ENCODE measurements around the gene TNFRSF4. TPM values are rescaled to one million over a fixed set of nuclear protein-coding genes. Genes with fewer than 3 reads are reported as not detected.

The TNFRSF4 gene
- total RNA-seq, 2 experiments from 2014 or later = 110 to 111 TPM

DNA sequence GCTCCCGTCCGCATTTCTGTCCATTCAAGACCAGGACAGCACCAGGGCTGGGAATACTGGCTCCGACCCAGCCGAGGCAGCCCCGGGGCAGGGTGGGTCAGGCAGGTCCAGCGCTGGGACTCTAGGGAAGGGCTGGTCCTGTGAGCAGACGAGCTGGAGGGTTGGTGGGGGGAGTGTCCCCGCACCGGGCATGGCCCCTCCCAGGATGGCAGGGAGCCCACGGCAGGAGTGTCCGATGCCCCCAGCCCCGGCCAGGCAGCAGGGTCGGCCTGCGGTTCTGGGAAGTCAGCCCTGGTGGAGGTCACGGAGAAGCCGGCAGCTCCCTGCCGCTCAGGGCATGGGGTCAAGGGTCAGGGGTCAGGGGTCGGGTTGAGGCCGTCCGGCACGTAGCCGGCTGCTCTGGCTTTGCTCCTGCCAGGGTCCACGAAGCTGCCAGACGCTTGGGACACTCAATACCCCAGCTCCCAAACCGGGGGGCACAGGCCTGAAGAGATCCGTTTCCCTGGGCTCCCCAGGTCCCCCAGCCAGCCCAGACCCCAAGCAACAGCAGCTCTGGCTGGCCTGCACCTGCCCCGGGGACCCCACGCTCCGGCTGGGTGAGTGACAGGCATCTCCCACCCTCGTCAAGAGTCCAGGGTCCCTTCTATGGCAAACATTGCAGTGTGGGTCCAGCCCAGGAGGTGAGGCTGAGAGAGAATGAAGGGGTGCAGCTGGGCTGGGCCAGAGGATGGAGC, 25.8 kb upstream of the TNFRSF4 start:
- no peak for DNase-seq
- H3K4me3 Mint-ChIP-seq = no peak overlapping the region
- H3K27ac Mint-ChIP-seq = no peak overlapping the region
- no peaks in the 10 kb centered on the region for H3K27me3 Mint-ChIP-seq
- no peaks in the 10 kb centered on the region for H3K9me3 Mint-ChIP-seq
- no peaks in the 10 kb centered on the region for H3K4me1 Mint-ChIP-seq
- no peaks in the 10 kb centered on the region for H3K36me3 Mint-ChIP-seq

DNA sequence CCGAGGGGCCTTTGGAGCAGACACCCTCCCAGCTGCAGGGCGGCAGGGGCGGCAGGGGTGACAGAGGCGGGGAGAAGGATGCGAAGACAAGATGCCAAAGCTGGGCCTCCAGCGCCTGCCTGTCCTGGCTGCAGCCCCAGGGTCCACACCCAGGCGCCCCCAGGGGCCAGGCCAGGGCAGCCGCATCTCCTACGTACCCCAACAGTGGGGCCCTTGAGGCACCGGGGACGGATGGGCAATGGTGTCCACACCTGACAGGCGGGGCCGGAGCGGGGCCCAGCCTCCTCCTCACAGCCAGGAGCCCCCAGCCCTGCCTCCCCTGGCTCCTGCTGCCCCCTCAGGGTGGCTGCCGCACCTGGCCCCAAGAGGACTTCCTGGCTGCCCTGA, 25.3 kb upstream of the TNFRSF4 start:
- Mint-ChIP-seq H3K36me3 (peaks cover 6% of the 10 kb centered on the region), H3K27ac (no peak overlapping the region), H3K9me3 (no peaks in the 10 kb centered on the region), H3K4me1 (peaks cover 5% of the 10 kb centered on the region), H3K4me3 (no peak overlapping the region), H3K27me3 (no peaks in the 10 kb centered on the region)
- DNase-seq = no peak

DNA sequence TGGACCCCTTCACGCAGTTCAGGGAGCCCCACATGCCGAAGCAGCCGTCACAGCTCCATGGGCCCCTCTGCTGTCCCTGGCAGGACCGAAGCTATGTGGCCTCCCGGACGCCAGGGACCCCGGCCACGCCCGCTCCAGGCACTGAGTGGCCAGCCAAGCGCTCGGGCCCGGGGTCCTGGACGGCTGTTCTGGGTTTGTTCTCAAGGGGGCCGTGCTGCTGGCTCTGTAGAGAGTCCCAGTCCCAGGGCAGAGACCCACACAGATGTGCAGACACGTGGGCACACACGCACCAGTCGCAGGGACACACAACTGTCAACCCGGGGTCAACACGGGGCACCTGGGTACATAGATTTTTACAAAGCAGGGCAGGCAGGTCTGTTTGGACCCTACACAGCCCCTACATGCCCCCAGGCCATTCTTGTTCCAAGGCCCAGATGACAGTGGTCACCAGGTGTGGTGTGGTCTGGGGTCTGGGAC, 24.8 kb upstream of the TNFRSF4 start:
- Mint-ChIP-seq H3K36me3 (peaks cover 10% of the 10 kb centered on the region), H3K4me3 (no peak overlapping the region), H3K9me3 (no peaks in the 10 kb centered on the region), H3K27ac (no peak overlapping the region), H3K4me1 (peaks cover 10% of the 10 kb centered on the region), H3K27me3 (no peaks in the 10 kb centered on the region)
- DNase-seq = no peak

DNA sequence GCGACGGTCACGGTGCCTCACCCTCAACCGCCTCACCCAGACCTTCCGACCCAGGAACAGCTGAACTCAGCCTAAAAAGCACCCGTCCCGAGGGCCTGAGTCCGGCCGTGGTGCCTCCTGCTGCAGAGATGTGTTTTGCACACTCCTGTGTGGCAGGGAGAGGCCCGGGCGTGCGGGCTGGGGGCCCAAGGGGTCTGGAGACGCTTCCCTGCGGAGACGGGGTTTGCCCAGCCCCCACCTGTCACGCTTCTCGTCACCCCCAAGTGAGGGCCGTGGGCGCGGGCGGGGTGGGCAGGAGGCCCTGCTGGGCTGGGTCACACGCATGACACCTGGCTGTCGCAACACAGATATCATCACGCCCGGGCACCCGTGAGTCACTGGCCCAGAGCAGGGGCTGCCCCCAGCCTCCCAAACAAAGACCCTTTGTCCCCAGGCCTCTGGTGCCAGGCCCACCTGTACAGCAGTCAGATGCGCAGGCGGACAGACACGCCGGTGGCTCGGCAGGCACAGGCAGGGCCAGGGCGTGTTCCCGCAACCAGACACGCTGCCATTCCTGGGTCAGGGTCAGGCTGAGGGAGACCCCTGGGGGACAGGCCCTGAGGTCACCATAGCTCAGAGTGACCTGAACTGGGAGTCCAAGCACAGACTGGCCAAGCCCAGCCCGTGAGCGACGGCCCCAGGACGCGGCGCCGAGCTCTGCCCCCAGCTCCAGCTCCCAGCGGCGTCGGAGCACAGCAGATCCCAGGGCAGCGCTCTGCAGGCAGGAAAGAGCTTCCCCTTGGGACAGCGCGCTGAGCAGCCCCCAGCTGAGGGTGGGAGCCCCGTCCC, 24.1 kb upstream of the TNFRSF4 start:
- Mint-ChIP-seq H3K27ac (no peak overlapping the region), H3K4me1 (peaks cover 14% of the 10 kb centered on the region), H3K36me3 (peaks cover 14% of the 10 kb centered on the region), H3K9me3 (no peaks in the 10 kb centered on the region), H3K4me3 (no peak overlapping the region), H3K27me3 (no peaks in the 10 kb centered on the region)
- DNase-seq = no peak

DNA sequence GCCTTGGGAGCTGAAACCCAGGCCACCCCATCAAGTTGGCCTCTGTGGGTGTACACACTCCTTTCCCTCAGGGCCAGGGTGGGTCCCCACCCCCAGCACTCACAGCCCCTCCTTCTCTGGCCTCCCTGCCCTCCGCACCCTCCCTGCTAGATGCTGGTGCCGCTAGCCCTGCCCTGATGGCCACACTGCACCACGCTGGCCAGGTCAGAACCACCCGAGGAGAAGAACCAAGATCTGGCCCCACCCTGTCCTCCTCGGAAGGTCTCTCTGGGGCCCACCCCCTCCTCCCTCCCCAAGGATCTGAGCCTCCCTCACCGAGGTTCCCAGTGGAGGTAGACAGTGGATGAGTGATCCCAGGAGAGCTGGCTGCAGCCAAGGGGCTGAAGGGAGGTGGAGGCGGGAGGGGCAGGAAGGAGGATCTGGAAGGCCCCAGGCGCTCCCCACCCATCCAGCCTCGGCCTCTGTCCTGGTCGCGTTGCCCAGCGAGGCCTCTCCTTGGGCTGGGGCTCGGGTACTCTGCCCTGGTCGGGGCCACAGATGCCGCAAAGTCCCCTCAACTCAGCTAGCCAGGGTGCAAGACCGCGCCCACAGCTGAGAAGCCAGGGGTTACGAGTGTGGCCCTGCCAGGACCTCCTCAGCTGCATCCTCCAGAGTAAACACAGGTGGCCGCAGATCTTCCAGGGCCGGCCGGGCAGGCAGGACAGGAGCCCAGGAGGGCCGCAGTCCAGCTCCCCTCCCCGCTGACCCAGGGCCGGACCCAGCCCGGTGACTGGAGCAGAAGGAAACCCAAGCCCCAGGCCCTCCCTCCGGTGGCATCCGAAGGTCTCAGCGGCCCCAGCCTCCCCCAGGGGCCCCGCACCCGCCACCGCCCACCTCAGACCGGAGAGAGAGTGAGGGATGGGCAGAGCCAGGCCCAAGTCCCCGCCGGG, 23.3 kb upstream of the TNFRSF4 start:
- DNase-seq = no peak
- Mint-ChIP-seq H3K9me3 (no peaks in the 10 kb centered on the region), H3K36me3 (peaks cover 14% of the 10 kb centered on the region), H3K4me1 (peaks cover 14% of the 10 kb centered on the region), H3K27ac (no peak overlapping the region), H3K4me3 (no peak overlapping the region), H3K27me3 (no peaks in the 10 kb centered on the region)

DNA sequence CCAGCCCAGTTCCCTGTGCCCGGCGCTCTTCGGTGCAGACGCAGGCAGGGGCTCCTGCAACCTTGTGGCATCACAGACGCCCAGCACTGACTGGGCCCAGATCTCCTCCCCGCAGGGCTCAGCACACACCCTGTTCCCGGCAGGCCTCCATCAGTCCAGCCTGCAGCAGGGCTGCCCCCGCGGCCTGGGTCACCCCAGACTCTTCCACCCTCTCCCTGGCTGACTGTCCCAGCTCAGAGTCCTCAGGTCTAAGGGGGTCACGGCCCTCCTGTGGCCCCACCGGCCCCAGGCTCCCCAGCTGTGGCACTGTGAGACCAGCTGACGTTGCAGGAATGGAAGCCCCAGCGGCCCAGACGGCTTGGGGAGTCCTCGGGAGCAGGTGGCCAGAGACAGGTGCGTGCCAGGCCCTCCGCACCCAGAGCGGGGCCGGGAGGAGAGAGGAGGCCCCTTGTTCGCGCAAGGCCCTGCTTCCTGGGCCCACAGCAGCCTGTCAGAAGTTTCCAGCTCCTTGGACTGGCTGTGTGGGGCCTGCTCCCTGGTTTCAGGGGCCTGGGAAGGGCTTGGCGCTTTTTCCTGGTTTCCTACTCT, 22.3 kb upstream of the TNFRSF4 start:
- Mint-ChIP-seq H3K9me3 (no peaks in the 10 kb centered on the region), H3K4me3 (no peak overlapping the region), H3K27me3 (no peaks in the 10 kb centered on the region), H3K4me1 (peaks cover 14% of the 10 kb centered on the region), H3K27ac (no peak overlapping the region), H3K36me3 (peaks cover 15% of the 10 kb centered on the region)
- DNase-seq = no peak

DNA sequence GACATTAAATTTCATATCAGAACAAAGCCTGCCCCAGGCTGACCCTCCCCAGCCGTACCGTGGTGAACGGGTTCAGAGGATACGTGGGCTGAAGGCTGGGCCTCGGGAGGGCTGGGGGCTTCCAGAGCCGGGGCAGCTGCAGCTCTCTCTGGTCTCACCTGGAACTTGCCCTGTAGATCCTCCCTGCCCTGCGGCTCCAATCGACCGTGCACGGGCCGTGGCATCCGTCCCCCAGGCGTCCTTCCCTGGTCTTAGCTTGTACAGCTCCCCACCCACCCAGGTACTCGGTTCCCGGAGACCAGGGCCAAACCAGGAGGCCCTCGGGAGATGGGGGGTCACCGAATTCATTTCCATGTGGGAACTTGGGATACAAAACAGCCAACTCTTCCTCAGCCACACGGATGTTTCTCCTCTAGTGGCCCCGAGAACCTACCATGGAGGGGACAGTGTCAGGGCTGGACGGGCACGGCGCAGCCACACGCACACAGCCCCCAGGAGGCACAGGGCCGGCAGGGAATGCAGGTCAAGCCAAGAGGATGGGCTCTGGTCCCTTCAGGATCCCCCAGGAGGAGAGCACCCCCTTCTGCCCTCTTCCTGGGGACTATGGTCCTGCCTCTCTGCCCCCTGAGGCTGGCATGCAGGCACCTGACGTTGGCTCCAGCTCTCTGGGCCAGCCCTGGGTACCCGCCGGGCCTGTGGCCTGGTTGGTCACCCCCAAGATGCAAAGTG, 21.2 kb upstream of the TNFRSF4 start:
- H3K27me3 Mint-ChIP-seq = no peaks in the 10 kb centered on the region
- no peak overlapping the region for H3K27ac Mint-ChIP-seq
- no peak overlapping the region for H3K4me3 Mint-ChIP-seq
- DNase-seq = no peak
- H3K4me1 Mint-ChIP-seq = peaks cover 18% of the 10 kb centered on the region
- no peaks in the 10 kb centered on the region for H3K9me3 Mint-ChIP-seq
- H3K36me3 Mint-ChIP-seq = peaks cover 23% of the 10 kb centered on the region

DNA sequence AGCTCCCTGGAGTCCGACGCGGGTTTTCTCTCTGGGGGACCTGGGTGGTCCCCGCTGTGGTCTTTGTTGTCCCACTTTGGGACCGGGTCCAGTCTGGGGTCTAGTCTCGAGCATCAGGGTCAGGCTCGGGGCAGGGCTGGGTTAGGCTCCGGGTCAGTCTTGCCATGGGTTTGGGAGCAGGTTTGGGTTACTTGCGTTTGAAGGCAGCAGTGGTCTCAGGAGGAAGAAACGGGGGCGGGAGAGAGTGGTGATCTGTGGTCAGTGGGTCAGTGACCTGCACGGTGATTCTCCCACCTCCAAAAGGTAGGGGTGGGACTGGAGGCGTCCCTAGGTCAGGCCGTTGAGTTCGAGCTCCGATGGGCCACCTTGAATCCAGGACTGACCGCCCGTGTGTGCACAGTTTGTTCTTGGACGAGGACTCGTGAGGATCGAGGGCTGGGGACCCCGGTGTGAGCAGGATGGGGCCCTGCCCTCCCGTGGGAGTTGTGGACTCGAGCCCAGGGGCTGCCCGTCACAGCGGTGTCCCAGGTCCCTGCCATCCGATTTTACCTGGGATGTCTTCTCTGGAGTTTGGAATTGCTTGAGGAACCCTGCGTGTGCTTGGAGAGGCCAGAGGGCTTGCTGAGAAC, 20.3 kb upstream of the TNFRSF4 start:
- Mint-ChIP-seq H3K4me1 (peaks cover 26% of the 10 kb centered on the region), H3K27me3 (no peaks in the 10 kb centered on the region), H3K9me3 (no peaks in the 10 kb centered on the region), H3K36me3 (peaks cover 31% of the 10 kb centered on the region), H3K4me3 (peak overlapping the region; percentile 70), H3K27ac (peak overlapping the region; percentile 80)
- DNase-seq = no peak

DNA sequence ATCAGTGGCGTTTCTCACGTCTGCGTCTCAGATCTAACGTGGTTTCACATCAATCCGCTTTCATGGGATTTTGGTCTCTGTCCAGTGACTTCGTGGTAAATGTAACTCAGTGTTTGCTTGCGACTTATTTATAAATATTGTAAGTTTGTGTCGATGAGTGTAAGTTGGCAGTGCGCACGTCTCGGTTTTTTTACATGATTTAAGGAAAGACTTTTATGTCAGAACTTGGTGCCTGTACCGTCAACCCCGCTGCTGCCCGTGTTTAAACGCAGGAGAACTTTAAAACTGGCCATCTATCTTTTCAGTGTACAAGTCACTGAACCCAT, 19.6 kb upstream of the TNFRSF4 start:
- H3K27me3 Mint-ChIP-seq = no peaks in the 10 kb centered on the region
- DNase-seq = no peak
- peak overlapping the region; percentile 80 for H3K27ac Mint-ChIP-seq
- peaks cover 26% of the 10 kb centered on the region for H3K4me1 Mint-ChIP-seq
- peaks cover 36% of the 10 kb centered on the region for H3K36me3 Mint-ChIP-seq
- peak overlapping the region; percentile 70 for H3K4me3 Mint-ChIP-seq
- H3K9me3 Mint-ChIP-seq = no peaks in the 10 kb centered on the region

DNA sequence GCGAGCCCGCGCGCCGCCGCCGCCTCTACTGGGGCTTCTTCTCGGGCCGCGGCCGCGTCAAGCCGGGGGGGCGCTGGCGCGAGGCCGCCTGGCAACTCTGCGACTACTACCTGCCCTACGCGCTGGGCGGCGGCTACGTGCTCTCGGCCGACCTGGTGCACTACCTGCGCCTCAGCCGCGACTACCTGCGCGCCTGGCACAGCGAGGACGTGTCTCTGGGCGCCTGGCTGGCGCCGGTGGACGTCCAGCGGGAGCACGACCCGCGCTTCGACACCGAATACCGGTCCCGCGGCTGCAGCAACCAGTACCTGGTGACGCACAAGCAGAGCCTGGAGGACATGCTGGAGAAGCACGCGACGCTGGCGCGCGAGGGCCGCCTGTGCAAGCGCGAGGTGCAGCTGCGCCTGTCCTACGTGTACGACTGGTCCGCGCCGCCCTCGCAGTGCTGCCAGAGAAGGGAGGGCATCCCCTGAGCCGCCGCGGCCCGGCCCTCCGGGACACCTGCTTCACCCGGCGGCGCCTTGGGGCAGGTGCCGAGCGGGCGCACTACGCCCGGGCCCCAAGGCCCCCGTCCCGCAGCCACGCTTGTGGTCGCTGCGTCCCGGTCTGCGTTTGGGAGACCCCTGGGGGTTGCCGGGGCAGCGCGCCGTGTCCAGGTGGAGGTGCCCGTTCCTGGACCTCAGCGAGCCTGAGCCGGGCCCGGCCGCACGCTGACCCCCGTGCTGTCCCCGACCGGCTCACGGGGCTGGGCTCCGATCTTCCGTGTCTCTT, 19.0 kb upstream of the TNFRSF4 start:
- no peaks in the 10 kb centered on the region for H3K27me3 Mint-ChIP-seq
- H3K36me3 Mint-ChIP-seq = peaks cover 36% of the 10 kb centered on the region
- H3K9me3 Mint-ChIP-seq = no peaks in the 10 kb centered on the region
- H3K27ac Mint-ChIP-seq = peak overlapping the region; percentile 80
- peaks cover 26% of the 10 kb centered on the region for H3K4me1 Mint-ChIP-seq
- H3K4me3 Mint-ChIP-seq = peak overlapping the region; percentile 70
- no peak for DNase-seq

DNA sequence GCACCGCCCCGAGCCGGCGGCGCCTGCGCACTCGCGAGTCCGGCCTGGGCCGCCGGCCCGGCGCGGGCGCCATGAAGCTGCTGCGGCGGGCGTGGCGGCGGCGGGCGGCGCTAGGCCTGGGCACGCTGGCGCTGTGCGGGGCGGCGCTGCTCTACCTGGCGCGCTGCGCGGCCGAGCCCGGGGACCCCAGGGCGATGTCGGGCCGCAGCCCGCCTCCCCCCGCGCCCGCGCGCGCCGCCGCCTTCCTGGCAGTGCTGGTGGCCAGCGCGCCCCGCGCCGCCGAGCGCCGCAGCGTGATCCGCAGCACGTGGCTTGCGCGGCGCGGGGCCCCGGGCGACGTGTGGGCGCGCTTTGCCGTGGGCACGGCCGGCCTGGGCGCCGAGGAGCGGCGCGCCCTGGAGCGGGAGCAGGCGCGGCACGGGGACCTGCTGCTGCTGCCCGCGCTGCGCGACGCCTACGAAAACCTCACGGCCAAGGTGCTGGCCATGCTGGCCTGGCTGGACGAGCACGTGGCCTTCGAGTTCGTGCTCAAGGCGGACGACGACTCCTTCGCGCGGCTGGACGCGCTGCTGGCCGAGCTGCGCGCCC, 18.3 kb upstream of the TNFRSF4 start, which contains the start of gene B3GALT6:
Gene B3GALT6, plus strand, starts transcription at position 30 of the 588 bp plus-strand sequence. Its CDS starts 42 bp downstream, at position 72.
- peaks cover 26% of the 10 kb centered on the region for H3K4me1 Mint-ChIP-seq
- DNase-seq = no peak
- H3K27me3 Mint-ChIP-seq = no peaks in the 10 kb centered on the region
- H3K36me3 Mint-ChIP-seq = peaks cover 36% of the 10 kb centered on the region
- H3K4me3 Mint-ChIP-seq = peak within 1 kb of the TSS; percentile 93
- H3K9me3 Mint-ChIP-seq = no peaks in the 10 kb centered on the region
- H3K27ac Mint-ChIP-seq = peak within 1 kb of the TSS; percentile 86

DNA sequence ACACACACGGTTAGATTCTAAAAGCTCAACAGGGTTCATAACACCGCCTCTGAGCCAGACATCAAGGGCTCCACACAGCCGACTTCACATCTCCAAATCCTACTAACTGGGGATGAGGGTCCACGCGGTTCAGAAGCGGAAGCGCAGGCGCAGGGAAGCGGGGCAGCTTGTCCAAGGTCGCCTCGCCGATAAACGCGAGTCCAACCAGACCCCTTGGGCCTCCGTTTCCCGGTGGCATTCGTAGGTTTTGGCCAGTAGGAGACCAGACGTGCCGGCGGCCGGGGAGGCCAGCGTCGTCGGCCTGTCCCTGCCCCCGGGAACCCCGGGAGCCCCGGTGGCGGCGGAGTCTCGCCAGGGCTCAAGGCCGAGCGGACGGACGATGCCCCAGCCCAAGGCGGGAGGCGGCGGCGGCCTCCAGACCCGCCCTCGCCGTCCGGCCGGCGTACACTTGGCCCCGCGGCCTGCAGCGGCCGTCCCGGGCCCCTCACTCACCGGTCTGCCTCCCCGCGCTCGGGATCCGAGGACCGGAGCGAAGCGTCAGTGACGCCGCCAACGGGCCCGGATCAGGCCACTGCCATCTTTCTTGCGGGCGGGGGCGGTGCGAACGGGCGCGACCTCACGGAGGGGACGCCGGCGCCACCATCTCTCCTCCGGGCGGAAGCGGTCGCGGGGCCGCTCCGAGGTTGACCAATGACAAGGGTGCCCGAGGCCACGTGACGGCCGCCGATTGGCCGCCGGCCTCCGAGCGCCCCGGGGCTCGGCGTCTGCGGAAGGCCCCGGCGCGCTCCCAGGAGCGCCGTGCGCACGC, 17.7 kb upstream of the TNFRSF4 start, which contains the start of gene SDF4:
Gene SDF4, minus strand, starts transcription at position 602 of the 808 bp plus-strand sequence. CDS start 3,229 bp downstream, outside the sequence.
- Mint-ChIP-seq H3K4me3 (peak within 1 kb of the TSS; percentile 93), H3K9me3 (no peaks in the 10 kb centered on the region), H3K4me1 (peaks cover 26% of the 10 kb centered on the region), H3K27ac (peak within 1 kb of the TSS; percentile 86), H3K27me3 (no peaks in the 10 kb centered on the region), H3K36me3 (peaks cover 36% of the 10 kb centered on the region)
- peak; percentile 99 for DNase-seq
